Superior temporal gyrus (tissue), 1 donor: ENCODE results near the gene GPC6.
"Not testable (repeated sequence)": the region's sequence is repeated elsewhere in the genome, so short reads cannot be mapped to it uniquely, and the experiment has no call there.

Experiments
- DNase-seq: peaks from one replicate; pipeline ENCODE4 v3.0.0-alpha.2; 2016; ENCODE audit errors: extremely low spot score

GPC6 gene

DNA sequence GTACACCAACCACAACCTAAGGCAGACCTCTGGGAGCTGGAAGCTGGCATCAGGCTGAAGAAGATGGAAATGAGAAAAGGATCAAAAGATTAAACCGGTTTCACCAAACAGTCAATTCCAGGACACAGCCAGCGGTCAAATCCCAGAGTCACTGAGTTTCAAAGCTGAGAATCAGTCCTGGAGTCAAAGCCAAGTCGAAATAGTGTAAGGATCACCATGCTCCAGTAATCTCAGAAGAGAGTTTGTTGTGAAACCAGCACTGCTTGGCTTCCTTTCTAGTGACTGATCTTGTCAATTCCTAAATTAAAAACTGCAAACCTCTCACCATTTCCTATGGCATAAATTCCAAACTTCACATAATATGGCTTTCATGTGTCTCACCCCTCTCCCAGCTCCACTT, 198.8 kb downstream of the GPC6 start:
- DNase-seq, result no peak

- DNase-seq, result no peak
These were observed 203.8 kb downstream of the GPC6 start for GRCh38 chr13:93430381-93430780.

GRCh38 chr13:93435651-93436050, 209.0 kb downstream of the GPC6 start:
- no peak for DNase-seq

DNA sequence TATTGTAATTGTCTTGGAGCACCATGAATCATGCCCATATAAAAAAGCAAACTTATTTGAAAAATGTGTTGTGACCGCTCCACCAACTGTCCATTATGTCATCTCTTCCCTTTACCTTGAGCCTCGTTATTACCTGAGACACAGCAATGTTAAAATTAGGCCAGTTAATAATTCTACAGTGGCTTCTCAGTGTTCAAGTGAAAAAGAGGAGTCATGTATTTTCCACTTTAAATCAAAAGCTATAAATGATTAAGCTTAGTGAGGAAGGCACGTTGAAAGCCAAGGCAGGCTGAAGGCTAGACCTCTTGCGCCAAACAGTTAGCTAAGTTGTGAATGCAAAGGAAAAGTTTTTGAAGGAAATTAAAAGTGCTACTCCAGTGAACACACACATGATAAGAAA, 210.5 kb downstream of the GPC6 start:
- DNase-seq, result no peak

DNA sequence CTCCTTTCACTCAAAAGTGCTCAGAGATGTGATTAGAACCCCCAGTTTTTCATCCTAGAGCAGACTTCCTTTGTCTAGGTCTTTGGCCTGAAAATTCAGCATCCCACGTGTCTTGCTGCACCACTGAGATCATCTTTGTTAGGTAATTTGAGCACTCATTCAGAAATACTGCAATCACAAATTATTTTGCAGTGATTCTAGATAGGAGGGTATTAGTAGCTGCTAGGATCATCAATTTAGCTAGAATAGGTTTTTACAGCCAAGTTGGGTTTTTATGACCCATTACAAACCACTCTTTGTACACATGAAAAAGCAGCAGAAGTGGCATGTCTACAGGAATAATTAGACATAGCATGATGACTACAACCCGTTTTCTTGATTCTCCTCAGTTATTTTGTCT, 219.6 kb downstream of the GPC6 start:
- DNase-seq, result no peak

GRCh38 chr13:93450191-93450621, 223.6 kb downstream of the GPC6 start:
- no peak for DNase-seq

- no peak for DNase-seq
These were observed 224.2 kb downstream of the GPC6 start for GRCh38 chr13:93450761-93451160.

DNA sequence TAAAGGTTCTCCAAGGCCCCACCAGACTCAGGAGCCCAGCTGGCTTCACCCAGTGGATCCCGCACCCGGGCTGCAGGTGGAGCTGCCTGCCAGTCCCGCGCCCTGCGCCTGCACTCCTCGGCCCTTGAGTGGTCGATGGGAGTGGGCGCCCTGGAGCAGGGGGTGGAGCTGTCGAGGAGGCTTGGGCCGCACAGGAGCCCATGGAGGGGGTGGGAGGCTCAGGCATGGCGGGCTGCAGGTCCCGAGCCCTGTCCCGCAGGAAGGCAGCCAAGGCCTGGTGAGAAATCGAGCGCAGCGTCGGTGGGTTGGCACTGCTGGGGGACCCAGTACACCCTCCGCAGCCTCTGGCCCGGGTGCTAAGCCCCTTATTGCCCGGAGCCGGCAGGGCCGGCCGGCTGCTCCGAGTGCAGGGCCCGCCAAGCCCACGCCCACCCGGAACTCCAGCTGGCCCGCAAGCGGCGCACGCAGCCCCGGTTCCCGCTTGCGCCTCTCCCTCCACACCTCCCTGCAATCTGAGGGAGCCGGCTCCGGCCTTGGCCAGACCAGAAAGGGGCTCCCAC, 228.1 kb downstream of the GPC6 start:
- not testable (repeated sequence) for DNase-seq

- DNase-seq, result no peak
These were observed 229.3 kb downstream of the GPC6 start for GRCh38 chr13:93455861-93456260.

DNA sequence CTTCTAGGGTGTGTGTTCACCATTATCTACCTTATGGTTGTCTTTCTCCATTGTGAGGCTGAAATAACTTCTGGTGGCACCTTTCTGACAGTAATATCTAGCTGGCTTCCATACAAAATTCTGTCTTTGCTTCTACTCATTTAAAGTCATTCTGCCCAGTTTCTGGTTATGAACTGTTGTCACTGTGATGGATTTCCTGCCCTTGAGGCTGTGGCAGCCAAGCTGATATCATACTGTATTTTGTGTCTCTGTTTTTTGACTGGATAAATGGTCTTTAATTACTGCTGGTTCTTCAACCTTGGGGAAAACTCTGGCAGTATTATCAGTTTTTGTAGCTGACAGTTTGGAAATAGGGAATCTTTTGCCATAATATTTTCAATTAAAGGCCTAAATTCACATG, 233.4 kb downstream of the GPC6 start:
- no peak for DNase-seq

DNA sequence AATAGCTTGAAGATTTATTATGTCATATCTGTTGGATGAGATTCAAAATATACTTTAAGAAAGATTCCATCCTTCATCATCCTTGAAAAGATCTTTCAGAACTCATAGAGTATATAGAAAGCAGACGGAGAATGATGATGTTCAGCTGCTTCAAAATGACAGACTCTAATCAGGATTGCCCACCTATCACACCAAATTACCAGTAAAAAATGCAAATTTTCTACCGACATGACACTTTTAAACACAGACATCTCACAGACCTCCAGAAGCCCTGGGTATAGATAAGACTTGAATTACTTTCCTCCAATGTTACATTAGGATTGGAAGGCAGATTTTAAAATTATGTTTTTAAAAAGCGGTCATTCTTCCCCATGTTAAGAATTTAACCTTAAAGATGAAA, 235.5 kb downstream of the GPC6 start:
- no peak for DNase-seq

DNA sequence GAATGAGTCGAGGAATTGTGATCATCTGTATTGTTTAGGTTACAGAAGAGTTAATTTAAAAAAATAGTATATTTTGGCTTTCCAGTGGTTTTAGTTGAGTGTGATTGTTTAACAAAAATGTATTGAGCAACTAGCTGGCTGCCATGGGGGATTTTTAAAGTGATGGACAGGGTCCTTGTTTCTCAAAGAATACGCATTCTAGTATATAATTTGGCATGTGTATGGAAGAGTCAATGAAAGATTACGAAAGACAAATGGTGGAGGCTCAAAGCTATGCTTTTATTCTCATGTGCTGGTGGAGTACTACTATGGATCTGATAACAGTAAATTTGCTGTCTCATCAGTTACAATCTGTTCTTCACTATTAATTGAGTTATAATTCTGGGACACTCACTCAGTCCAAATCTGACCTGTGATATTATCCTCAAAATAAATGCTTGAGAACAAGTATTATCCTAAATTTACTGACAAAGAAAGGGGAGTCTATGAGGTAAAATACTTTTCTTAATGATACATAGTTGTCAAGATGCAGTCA, 240.0 kb downstream of the GPC6 start:
- no peak for DNase-seq

GRCh38 chr13:93467175-93467574, 240.6 kb downstream of the GPC6 start:
- DNase-seq, result no peak

GRCh38 chr13:93468433-93468832, 241.8 kb downstream of the GPC6 start:
- DNase-seq, result no peak

GRCh38 chr13:93472296-93472695, 245.7 kb downstream of the GPC6 start:
- no peak for DNase-seq

- no peak for DNase-seq
These were observed 246.2 kb downstream of the GPC6 start for GRCh38 chr13:93472814-93473296.

DNA sequence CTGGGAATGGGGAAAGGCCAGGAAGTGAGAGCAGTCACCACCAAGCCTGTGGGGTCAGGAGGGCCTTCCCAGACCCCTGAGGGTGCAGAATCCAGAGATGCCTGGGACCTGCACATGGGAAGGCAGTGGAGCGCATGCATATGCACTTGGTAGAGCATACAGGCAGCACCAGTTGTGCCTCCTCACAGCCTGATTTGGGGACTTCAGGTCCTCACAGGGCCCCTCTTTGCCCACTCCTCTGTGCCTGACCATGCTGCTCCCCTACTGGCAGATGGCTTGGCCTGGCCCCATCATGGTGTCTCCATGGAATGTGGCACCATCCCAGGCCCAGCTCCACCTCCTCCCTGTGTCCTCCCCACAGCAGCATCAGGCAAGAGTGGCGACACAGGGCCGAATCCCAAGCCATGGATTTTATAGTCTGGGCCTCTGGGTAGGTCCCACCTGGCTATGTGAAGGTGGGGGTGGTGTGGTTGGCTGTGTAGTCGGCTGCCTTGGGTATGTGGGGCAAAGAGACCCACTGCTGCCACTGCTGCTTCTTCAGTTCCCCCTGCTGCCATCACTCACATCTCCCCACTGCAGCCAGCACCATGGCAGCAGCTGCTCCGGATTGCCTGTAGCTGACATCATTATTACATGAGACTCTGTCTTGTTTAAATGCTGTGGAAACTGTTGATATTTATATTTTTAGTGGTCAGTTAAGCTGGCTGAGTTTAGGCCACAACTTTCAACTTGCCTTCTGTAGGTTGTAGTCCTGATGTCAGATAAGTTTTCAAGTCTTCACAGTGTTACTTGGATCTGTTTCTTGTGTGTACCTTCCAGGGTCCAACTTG, 247.0 kb downstream of the GPC6 start:
- no peak for DNase-seq

DNA sequence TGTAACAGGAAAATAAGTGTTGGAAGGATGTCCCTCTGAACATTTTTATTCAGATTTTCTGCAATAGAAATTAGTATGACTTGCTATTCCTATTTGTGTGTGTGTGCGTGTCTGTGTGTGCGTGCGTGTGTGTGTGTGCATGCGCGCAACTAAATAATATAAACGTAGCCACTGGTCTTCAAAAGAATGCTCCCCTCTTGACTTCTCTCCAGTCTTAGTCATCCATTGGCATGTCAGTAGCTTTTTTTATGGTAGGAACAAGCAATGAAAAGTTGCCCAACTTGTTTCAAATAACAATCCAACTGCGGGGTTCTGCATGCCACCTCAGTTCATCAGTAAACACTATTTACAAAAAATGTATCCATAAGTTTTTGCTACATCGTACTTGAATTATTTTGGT, 249.6 kb downstream of the GPC6 start:
- DNase-seq, result no peak

GRCh38 chr13:93477238-93477637, 250.6 kb downstream of the GPC6 start:
- no peak for DNase-seq

- no peak for DNase-seq
These were observed 254.0 kb downstream of the GPC6 start for GRCh38 chr13:93480553-93481106.

DNA sequence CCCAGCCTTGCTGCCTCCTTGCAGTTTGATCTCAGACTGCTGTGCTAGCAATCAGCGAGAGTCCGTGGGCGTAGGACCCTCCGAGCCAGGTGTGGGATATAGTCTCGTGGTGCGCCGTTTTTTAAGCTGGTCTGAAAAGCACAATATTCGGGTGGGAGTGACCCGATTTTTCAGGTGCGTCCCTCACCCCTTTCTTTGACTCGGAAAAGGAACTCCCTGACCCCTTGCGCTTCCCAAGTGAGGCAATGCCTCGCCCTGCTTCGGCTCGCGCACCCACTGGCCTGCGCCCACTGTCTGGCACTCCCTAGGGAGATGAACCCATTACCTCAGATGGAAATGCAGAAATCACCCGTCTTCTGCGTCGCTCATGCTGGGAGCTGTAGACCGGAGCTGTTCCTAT, 269.5 kb downstream of the GPC6 start:
- not testable (repeated sequence) for DNase-seq

GRCh38 chr13:93496985-93497673, 270.5 kb downstream of the GPC6 start:
- no peak for DNase-seq
